Measurements from ENCODE around the gene PTPN21.
A peak's percentile ranks its signal among the peaks of the same experiment; 100 is the strongest.

The PTPN21 gene

GRCh38 chr14:88454886-88455285 is 99.9 kb downstream of the PTPN21 start:
- no peak for DNase-seq

DNA sequence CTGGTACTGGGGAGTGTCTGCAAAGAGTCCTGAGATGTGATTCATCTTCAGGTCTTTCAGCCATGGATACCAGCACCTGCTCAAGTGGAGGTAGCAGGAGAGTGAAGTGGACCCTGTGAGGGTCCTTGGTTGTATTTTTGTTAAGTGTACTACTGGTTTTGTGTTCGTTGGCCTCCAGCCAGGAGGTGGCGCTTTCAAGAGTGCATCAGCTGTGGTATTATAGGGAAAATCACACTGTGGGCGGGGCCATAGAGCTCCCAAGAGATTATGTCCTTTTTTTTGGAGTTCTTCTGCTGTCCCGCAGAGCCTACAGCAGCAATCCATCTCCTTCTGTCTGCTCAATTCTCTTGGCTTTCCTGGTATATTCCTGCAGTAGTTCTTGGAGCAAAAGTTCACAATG is 102.6 kb downstream of the PTPN21 start:
- DNase-seq: no peak

DNA sequence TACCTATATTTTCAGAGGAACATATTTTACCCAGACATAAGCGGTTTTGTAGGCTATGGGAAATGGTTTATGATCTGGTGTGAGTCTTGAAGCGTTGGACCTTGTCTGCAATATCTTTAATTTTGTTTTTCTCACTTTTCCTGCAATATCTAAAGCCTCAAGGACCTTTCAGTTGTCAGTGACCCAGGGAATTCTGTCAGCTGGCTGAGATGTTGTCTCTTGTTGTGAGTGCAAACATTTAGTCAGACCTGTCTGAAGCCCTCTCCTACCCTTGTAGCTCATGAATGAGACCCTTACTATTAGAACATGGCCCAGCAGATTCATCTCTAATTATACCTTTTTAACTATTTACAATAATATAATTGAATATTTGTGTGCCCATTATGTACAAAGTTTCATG is 115.7 kb downstream of the PTPN21 start:
- no peak for DNase-seq

DNA sequence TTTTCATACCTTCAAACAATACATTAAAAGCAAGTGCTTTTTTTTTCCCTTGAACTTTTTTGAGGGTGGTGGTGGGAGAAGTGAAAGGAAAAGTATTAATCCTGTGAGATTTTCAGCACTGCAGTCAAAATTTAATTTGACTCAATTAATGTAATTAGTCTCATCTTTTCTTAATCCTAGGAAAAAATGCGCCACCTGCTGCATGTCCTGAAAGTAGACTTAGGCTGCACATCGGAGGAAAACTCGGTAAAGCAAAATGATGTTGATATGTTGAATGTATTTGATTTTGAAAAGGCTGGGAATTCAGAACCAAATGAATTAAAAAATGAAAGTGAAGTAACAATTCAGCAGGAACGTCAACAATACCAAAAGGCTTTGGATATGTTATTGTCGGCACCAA is 117.1 kb downstream of the PTPN21 start:
- peak; percentile 5 for DNase-seq

DNA sequence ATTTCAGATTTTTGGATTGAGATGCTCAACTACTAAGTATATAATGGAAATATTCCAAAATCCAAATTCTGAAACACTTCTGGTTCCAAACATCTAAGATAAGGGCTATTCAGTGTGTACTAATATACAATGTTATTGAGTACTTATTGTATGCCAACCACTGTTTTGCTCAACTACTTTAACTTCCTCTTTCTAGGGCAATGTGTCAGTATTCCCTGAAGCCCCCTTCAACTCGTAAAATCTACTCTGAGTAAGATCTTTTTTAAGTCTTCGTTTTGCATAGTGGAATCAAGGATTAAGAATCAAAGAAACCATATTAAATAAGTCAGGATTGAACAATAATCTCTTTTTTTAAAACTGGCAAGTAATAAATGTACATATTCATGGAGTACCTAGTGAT is 123.8 kb downstream of the PTPN21 start:
- peak; percentile 11 for DNase-seq

DNA sequence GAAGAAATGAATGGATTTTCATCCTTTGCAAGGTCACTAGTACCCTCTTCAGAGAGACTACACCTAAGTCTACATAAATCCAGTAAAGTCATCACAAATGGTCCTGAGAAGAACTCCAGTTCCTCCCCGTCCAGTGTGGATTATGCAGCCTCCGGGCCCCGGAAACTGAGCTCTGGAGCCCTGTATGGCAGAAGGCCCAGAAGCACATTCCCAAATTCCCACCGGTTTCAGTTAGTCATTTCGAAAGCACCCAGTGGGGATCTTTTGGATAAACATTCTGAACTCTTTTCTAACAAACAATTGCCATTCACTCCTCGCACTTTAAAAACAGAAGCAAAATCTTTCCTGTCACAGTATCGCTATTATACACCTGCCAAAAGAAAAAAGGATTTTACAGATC is 128.5 kb downstream of the PTPN21 start:
- no peak for DNase-seq

DNA sequence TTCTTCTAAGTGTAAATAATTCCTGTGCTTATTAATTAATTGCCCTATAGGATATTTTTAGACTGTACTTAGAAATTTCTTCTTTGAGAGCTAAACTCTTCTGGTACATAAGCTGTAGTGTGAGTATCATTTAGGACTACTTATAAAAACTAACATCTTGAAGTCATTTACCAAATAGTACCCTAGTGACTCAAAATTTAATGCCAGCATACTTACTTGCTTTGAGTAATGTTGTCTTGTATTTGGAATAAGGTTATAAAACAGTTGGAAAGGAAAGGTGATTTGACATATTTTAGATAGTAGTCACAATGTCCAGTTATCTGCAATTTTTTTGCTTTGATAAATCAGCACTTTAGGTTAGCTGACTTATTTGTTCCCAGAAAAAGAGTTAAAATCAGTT is 130.2 kb downstream of the PTPN21 start:
- DNase-seq: no peak

DNA sequence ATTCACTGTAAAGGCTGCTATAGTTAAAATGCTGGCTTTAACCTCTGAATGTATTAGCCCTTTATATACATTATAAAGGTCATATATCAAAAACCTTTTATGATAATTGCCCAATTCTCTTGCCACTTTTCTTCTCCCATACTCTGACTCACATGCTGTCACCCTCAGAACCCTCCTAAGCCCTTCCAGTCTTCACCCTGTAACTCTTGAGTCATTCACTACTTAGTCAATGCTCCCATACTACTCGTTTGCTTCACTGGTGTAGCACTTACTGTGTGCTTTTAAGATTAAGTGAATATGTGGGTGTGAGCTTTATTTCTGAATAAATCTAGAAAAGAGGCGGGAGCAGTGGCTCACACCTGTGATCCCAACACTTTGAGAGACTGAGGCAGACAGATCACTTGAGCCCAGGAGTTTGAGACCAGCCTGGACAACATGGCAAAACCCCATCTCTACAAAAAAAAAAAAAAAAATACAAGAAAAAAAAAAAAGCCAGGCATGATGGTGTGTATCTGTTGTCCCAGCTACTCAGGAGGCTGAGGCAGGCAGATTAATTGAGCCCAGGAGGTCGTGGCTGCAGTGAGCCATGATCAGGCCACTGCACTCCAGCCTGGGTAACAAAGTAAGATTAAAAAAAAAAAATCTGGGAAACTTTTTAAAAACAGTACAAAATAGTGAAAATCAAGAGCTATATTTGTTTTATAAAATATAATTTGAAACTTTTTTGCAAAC is 131.7 kb downstream of the PTPN21 start:
- no peak for DNase-seq

- no peak for DNase-seq
Observed at GRCh38 chr14:88422047-88422446, 132.8 kb downstream of the PTPN21 start.

DNA sequence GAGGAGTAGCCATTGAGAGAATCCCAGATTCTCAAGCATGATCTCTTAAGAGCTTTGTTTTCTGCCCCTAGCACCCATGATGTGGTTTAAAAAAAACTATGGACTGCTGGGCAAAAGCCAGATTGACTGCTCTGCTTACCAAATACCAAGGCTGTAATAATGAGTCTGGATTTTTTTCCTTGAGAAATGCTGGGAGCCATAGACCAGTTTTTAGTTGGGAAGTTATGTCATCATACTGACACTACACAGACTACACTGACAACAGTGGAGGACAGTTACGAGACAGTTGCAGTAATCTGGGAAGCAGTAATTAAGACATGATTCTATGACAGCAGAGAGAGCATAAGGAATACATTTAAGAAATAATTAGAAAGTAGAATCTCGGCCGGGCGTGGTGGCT is 133.5 kb downstream of the PTPN21 start:
- DNase-seq: no peak

- DNase-seq: no peak
Observed at GRCh38 chr14:88420187-88420586, 134.6 kb downstream of the PTPN21 start.

- no peak for DNase-seq
Observed at GRCh38 chr14:88417594-88417993, 137.2 kb downstream of the PTPN21 start.

Measured in OCI-M1 (cell line).